HG02852 (cell line): ENCODE results near the gene DAZAP1.
"Not testable (repeated sequence)": the region's sequence is repeated elsewhere in the genome, so short reads cannot be mapped to it uniquely, and the experiment has no call there.

Experiments
- ATAC-seq: cut with Tn5 transposase; IDR thresholded peaks from one replicate; pipeline ENCODE4 v1.9.1; 2021; ENCODE audit warnings: mild to moderate bottlenecking, moderate library complexity; ENCODE audit not compliant: unreplicated experiment

Gene DAZAP1

GRCh38 chr19:1471010-1471514, 63.7 kb downstream of the DAZAP1 start:
- ATAC-seq, result no peak

GRCh38 chr19:1471515-1472160, 64.3 kb downstream of the DAZAP1 start:
- no peak for ATAC-seq

GRCh38 chr19:1472231-1473084, 65.1 kb downstream of the DAZAP1 start:
- no peak for ATAC-seq

GRCh38 chr19:1473085-1473851, 65.9 kb downstream of the DAZAP1 start:
- no peak for ATAC-seq

- ATAC-seq, result no peak
Observed at GRCh38 chr19:1474011-1474764, 66.8 kb downstream of the DAZAP1 start.

GRCh38 chr19:1474765-1475351, 67.5 kb downstream of the DAZAP1 start:
- no peak for ATAC-seq

- no peak for ATAC-seq
Observed at GRCh38 chr19:1475751-1476437, 68.5 kb downstream of the DAZAP1 start.

GRCh38 chr19:1477056-1477455, 69.7 kb downstream of the DAZAP1 start:
- ATAC-seq, result not testable (repeated sequence)

- peak; percentile 81 for ATAC-seq
Observed at GRCh38 chr19:1478934-1479707, 71.7 kb downstream of the DAZAP1 start, which contains the start of gene C19orf25. C19orf25 (minus strand) TSS chr19:1479215; CDS start chr19:1478903, 312 bp downstream.

- ATAC-seq, result no peak
Observed at GRCh38 chr19:1481224-1481892, 74.0 kb downstream of the DAZAP1 start.

GRCh38 chr19:1481893-1482360, 74.5 kb downstream of the DAZAP1 start:
- no peak for ATAC-seq

- no peak for ATAC-seq
Observed at GRCh38 chr19:1482361-1483130, 75.2 kb downstream of the DAZAP1 start.

- ATAC-seq, result no peak
Observed at GRCh38 chr19:1483131-1483978, 76.0 kb downstream of the DAZAP1 start.

- no peak for ATAC-seq
Observed at GRCh38 chr19:1483979-1484428, 76.6 kb downstream of the DAZAP1 start.
